ENCODE data around the gene PACRGL. TPM values are rescaled to one million over a fixed set of nuclear protein-coding genes. Genes with fewer than 3 reads are reported as not detected.

PACRGL gene
- total and polyA plus RNA-seq, 8 donors = 3.7 to 10.4 (median 6.6) TPM

DNA sequence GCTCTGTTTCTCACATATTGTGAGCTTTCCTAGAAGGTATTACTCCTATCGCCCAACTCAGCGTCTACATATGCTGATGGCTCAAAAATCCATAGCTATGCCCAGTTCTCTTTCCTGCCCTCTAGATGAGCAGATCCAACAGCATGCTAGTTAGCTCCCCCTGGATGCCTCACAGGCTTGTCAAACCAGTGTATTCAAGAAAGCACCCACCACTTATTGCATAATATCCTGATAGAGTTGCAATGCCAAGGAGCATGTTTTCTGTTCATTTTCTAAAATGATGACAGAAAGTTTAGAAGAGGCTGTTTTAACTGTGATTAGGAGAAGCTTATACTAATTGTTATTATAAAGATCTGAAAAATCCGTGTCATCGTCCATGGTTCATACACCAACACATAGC, 1.9 kb upstream of the PACRGL start:
- no peaks in the 10 kb centered on the region for H3K27me3 ChIP-seq
- H3K4me1 ChIP-seq = peaks cover 4 to 12% (median 9%) of the 10 kb centered on the region in 3 donors
- no peak overlapping the region for H3K4me3 ChIP-seq
- no peaks in the 10 kb centered on the region for H3K9me3 ChIP-seq
- no peak overlapping the region for H3K27ac ChIP-seq
- intact Hi-C loops (cut with DNase I) = no loop called here
- no peaks in the 10 kb centered on the region for H3K36me3 ChIP-seq
- DNase-seq (no peak), FAIRE-seq (no peak), ATAC-seq (no peak)
- WGBS, 2 donors = 75 to 86% methylated on average over 4 of the region's 4 CpGs
- TF ChIP-seq, protein P1, sequence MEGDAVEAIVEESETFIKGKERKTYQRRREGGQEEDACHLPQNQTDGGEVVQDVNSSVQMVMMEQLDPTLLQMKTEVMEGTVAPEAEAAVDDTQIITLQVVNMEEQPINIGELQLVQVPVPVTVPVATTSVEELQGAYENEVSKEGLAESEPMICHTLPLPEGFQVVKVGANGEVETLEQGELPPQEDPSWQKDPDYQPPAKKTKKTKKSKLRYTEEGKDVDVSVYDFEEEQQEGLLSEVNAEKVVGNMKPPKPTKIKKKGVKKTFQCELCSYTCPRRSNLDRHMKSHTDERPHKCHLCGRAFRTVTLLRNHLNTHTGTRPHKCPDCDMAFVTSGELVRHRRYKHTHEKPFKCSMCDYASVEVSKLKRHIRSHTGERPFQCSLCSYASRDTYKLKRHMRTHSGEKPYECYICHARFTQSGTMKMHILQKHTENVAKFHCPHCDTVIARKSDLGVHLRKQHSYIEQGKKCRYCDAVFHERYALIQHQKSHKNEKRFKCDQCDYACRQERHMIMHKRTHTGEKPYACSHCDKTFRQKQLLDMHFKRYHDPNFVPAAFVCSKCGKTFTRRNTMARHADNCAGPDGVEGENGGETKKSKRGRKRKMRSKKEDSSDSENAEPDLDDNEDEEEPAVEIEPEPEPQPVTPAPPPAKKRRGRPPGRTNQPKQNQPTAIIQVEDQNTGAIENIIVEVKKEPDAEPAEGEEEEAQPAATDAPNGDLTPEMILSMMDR (IDR thresholded peaks at IDR 0.05) = no peak

DNA sequence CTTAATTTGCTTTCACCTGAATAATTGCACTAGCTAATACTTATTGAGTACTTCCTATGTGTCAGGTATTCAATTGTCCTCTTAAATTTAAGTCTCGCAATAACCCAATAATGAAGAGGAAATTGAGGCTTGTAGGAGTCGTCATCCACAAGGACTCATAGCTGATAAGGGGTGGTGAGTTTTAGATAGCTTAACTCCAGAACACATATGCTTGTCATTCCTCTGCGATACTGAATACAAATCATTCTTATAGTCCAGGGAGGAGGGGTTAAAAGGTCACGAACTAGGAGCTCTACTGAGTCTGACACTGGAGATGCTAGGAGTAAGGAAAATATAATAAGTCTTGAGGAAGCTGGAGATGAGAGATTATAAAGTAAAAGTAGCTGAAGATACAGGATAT, 1.4 kb upstream of the PACRGL start:
- H3K9me3 ChIP-seq = no peaks in the 10 kb centered on the region
- intact Hi-C loops (cut with DNase I) = no loop called here
- whole genome bisulfite sequencing, 2 donors = 31 to 36% methylated on average over 4 of the region's 4 CpGs

DNA sequence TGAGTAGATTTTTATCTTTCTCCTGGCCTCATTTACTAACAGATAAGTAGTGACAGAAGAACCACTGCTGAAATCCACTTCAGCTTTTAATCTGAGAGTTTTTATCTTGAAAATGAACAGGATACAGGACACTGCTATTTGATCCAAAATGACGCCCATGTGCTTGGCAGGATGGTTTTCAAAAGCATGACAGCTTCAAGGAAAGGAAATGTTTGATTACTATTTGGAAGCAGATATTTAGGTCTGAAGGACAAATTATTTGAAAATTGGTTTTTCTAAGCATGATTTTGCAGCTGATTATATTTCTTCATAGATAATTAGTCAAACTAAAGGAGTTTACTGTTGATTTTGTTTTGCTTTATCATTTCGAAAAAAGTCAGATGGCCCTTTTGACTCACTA, 11.1 kb downstream of the PACRGL start:
- Histone ChIP-seq H3K27me3 (no peaks in the 10 kb centered on the region), H3K4me1 (no peaks in the 10 kb centered on the region), H3K36me3 (peaks cover 0 to 25% (median 0%) of the 10 kb centered on the region in 3 donors), H3K4me3 (no peak overlapping the region), H3K9me3 (no peaks in the 10 kb centered on the region), H3K27ac (no peak overlapping the region)
- no peak for DNase-seq
- FAIRE-seq = no peak
- intact Hi-C loops (cut with DNase I) = no loop called here
- ATAC-seq = no peak
- TF ChIP-seq, protein P1 (IDR thresholded peaks at IDR 0.05) = no peak
- 88 to 93% methylated on average over 2 of the region's 2 CpGs for WGBS, 2 donors

More for the DNA sequence above, 1.4 kb upstream of the PACRGL start:
- ATAC-seq = no peak
- no peak for FAIRE-seq
- no peak for DNase-seq
- H3K27me3 ChIP-seq = no peaks in the 10 kb centered on the region
- H3K27ac ChIP-seq = no peak overlapping the region
- H3K36me3 ChIP-seq = no peaks in the 10 kb centered on the region
- H3K4me3 ChIP-seq = no peak overlapping the region
- TF ChIP-seq, protein P1 (IDR thresholded peaks at IDR 0.05) = no peak
- H3K4me1 ChIP-seq = peaks cover 4 to 12% (median 9%) of the 10 kb centered on the region in 3 donors

DNA sequence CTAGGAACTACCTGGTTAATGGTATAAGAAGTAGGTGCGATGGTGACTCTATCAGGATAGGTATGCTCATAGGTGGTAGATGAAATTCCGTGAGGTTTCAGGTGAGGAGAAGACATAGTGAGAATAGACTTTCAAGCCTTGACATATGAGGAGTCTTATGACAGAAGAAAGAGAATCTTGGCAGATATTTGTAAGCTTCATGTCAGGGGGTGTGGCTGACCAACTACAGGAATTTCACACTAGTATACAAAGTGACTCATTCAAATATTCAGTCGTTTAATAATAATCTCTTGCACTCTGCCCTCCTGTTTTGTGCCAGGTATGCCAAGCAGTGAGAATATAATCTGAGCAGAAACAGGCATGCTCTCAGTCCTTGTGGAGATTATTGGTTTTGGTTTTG, 22.8 kb downstream of the PACRGL start:
- FAIRE-seq (no peak), ATAC-seq (no peak), DNase-seq (no peak)
- TF ChIP-seq, protein P1 (IDR thresholded peaks at IDR 0.05) = no peak
- no peaks in the 10 kb centered on the region for H3K27me3 ChIP-seq
- WGBS, 2 donors = 54 to 63% methylated on average over 3 of the region's 3 CpGs
- H3K4me3 ChIP-seq = no peak overlapping the region
- H3K27ac ChIP-seq = no peak overlapping the region
- H3K9me3 ChIP-seq = no peaks in the 10 kb centered on the region
- peaks cover 0 to 28% (median 10%) of the 10 kb centered on the region in 3 donors for H3K36me3 ChIP-seq
- intact Hi-C loops (cut with DNase I) = no loop called here
- H3K4me1 ChIP-seq = no peaks in the 10 kb centered on the region

DNA sequence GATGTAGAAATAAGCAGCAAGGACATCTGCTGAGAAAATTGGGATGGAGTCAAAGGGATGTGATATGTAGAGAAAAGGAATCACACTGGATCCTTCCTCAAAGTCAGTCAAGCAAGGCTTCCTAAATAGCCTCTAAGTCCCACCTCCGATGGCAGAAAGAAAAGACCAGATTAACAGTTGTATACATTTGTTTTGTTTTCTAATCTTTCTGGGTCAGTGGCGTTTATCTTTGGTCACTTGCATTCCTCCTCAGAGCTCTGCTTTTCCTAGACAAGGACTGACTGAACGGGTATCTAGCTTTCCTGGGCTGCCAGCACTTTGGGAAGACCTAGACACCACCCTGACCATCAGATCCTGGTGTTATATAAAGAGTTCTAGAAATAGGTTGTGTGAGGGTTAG, 23.2 kb downstream of the PACRGL start:
- Histone ChIP-seq H3K27me3 (no peaks in the 10 kb centered on the region), H3K36me3 (peaks cover under 1 to 32% (median 15%) of the 10 kb centered on the region in 3 donors), H3K4me3 (no peak overlapping the region), H3K4me1 (no peaks in the 10 kb centered on the region), H3K9me3 (no peaks in the 10 kb centered on the region), H3K27ac (no peak overlapping the region)
- WGBS, 2 donors = 76 to 82% methylated on average over 3 of the region's 3 CpGs
- intact Hi-C loops (cut with DNase I) = no loop called here
- ATAC-seq = no peak
- TF ChIP-seq, protein P1 (IDR thresholded peaks at IDR 0.05) = no peak
- DNase-seq = no peak
- no peak for FAIRE-seq

All from pancreas (tissue), 10 donors.